Smooth muscle cell of bladder (primary cell): ENCODE measurements around the gene PADI1. TPM values are rescaled to one million over a fixed set of nuclear protein-coding genes. Genes with fewer than 3 reads are reported as not detected.

Source experiments
- total RNA-seq: library from RNA; depleted of rRNA; stranded (reverse); fragments of >200 nt; gene quantifications from 2 replicates; pipeline ENCODE4 v1.2.3, GENCODE V29; 2014

Gene PADI1, protein sequence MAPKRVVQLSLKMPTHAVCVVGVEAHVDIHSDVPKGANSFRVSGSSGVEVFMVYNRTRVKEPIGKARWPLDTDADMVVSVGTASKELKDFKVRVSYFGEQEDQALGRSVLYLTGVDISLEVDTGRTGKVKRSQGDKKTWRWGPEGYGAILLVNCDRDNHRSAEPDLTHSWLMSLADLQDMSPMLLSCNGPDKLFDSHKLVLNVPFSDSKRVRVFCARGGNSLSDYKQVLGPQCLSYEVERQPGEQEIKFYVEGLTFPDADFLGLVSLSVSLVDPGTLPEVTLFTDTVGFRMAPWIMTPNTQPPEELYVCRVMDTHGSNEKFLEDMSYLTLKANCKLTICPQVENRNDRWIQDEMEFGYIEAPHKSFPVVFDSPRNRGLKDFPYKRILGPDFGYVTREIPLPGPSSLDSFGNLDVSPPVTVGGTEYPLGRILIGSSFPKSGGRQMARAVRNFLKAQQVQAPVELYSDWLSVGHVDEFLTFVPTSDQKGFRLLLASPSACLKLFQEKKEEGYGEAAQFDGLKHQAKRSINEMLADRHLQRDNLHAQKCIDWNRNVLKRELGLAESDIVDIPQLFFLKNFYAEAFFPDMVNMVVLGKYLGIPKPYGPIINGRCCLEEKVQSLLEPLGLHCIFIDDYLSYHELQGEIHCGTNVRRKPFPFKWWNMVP
- under 0.01 TPM in 2 replicates for total RNA-seq

DNA sequence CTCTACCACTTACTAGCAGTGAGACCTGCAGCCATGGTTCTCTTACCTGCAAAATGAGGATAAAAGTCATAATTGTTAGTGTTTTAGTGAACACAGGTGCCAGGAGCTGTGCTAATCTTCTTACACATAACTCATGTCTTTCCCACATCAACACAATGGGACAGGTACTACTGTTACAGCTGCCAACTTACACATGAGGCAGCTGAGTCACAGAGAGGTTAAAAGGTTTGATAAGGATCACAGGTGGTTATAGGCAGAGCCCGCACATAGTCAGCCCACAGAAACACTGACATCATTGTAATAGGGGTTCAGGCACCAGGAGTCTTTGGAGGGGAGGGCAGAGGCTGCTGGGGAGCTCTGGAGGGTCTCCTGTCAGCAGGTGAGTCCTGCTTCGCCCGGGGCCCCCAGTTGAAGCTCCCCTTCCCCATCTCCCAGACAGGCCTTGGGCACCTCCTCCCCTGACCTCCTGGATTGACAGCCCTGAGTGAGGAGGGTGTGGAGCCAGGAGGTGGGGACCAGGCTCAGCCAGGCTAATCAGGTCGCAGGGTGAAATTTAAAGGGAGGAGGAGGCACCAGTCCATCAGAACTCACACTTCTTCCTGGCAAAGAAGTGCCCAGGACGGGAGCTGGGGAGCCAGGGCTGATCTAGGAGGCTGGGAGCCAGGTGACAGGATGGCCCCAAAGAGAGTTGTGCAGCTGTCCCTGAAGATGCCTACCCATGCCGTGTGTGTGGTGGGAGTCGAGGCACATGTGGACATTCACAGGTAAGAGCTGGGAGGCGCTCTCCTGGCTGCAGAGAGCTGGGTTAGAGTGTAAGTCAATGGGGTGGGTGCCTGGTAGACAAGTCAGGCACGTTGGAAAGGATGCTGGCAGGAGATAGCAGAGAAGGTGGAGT lies at the start of gene PADI1:
Gene PADI1, plus strand, starts transcription at position 583 of the 895 bp plus-strand sequence. Its CDS starts 90 bp downstream, at position 673.

DNA sequence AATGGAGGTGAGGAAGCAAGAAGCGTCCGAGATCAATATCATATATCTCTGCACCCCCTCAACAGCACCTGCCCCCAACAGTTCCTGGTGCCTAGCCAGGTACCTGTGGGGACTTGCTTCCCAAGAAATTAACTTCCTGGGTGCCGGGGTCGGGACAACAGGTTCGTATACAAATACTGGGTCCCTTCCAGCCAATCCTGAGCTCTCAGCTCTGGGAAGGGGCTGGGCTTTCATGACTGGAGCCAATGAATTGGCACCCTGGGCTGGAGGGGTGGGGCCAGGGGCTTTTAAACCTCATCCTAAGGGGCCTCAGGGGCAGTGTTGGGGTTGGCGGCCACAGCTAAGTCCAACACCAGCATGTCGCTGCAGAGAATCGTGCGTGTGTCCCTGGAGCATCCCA lies 43.9 kb downstream of the PADI1 start, which contains the start of gene PADI3:
Gene PADI3, plus strand, starts transcription at position 318 of the 400 bp plus-strand sequence. Its CDS starts 40 bp downstream, at position 358.

Other genes starting within 250 kb of the PADI1 start
- 10.7 and 19.6 TPM in 2 replicates for gene MFAP2, start 224.5 kb upstream of the PADI1 start, total RNA-seq
- 10.8 and 15.3 TPM in 2 replicates for gene ATP13A2, start 193.2 kb upstream of the PADI1 start, total RNA-seq
- 141 and 145 TPM in 2 replicates for gene SDHB, start 151.1 kb upstream of the PADI1 start, total RNA-seq
- not detected in 2 replicates for gene PADI2, start 85.7 kb upstream of the PADI1 start, total RNA-seq
- not detected in 2 replicates for gene PADI3, start 44.0 kb downstream of the PADI1 start, total RNA-seq
- not detected in 2 replicates for gene PADI4, start 103.1 kb downstream of the PADI1 start, total RNA-seq
- gene PADI6, start 167.1 kb downstream of the PADI1 start, total RNA-seq = not detected in 2 replicates
- 23.5 and 32.9 TPM in 2 replicates for gene RCC2, start 234.5 kb downstream of the PADI1 start, total RNA-seq